Ovary (tissue), 3 donors: ENCODE results near the gene PIK3AP1.
"Not testable (repeated sequence)": the region's sequence is repeated elsewhere in the genome, so short reads cannot be mapped to it uniquely, and the experiment has no call there.

Experiments
- CTCF ChIP-seq, 3 donors: fragments of 450-650 bp in 2 of 3; fragments of 200-600 bp in 1 of 3; IDR thresholded peaks; one replicate each; pipeline versions ENCODE4 v1.5.1 to v1.8.0; 2016 to 2022; ENCODE audit warnings: antibody characterized with exemption in 3 of 3, mild to moderate bottlenecking in 1 of 3
- EP300 ChIP-seq: sonication (generic); formaldehyde crosslinking; IDR thresholded peaks from one replicate; pipeline ENCODE4 v1.6.1; 2017; ENCODE audit warnings: antibody characterized with exemption
- POLR2A ChIP-seq: fragments of 450-650 bp; IDR thresholded peaks from one replicate; pipeline ENCODE4 v1.6.1; 2017; ENCODE audit warnings: antibody characterized with exemption, mild to moderate bottlenecking, moderate library complexity
- donor health status: DM: no; HTN: no; CAD: no.

- TF ChIP-seq POLR2A; CTCF (IDR thresholded peaks at IDR 0.05); EP300: not testable (repeated sequence)
Observed at GRCh38 chr10:96750316-96750715, 30.0 kb upstream of the PIK3AP1 start.
